Measurements from ENCODE around the gene ADCY10. TPM values are rescaled to one million over a fixed set of nuclear protein-coding genes. Genes with fewer than 3 reads are reported as not detected.
"Not testable (repeated sequence)": the region's sequence is repeated elsewhere in the genome, so short reads cannot be mapped to it uniquely, and the experiment has no call there.

ADCY10 gene
- total RNA-seq, 1 donor from 2014 or later: 0.27 TPM

GRCh38 chr1:167898578-167899222 is 15.2 kb downstream of the ADCY10 start:
- Mint-ChIP-seq H3K4me3 (ENCODE audit: unreplicated experiment) (no peak overlapping the region), H3K4me1 (ENCODE audit: low read depth, unreplicated experiment) (peaks cover 7% of the 10 kb centered on the region), H3K9me3 (ENCODE audit: unreplicated experiment) (no peaks in the 10 kb centered on the region), H3K27ac (ENCODE audit: unreplicated experiment) (no peak overlapping the region), H3K36me3 (ENCODE audit: low read depth, unreplicated experiment) (no peaks in the 10 kb centered on the region), H3K27me3 (ENCODE audit: low read depth, unreplicated experiment) (peaks cover 4% of the 10 kb centered on the region)
- Histone ChIP-seq H3K36me3 (ENCODE audit: insufficient read depth, low read length) (no peaks in the 10 kb centered on the region), H3K4me3 (ENCODE audit: insufficient read depth, low read depth, low read length) (no peak overlapping the region), H3K4me1 (ENCODE audit: insufficient read depth, low read length) (no peaks in the 10 kb centered on the region), H4K20me1 (ENCODE audit: insufficient read depth, low read length) (no peaks in the 10 kb centered on the region), H3K27me3 (ENCODE audit: insufficient read depth, low read length) (no peaks in the 10 kb centered on the region), H2AFZ (ENCODE audit: low read depth, low read length) (no peak overlapping the region), H3K9ac (ENCODE audit: low read length) (no peak overlapping the region), H3K4me2 (ENCODE audit: low read length) (no peak overlapping the region), H3K79me2 (ENCODE audit: insufficient read depth, low read length) (no peaks in the 10 kb centered on the region), H3K27ac (ENCODE audit: low read depth, low read length) (no peak overlapping the region), H3K9me3 (ENCODE audit: insufficient read depth, low read depth, low read length) (no peaks in the 10 kb centered on the region)
- no peak for DNase-seq (ENCODE audit: low read depth)
- TF ChIP-seq EZH2 (IDR thresholded peaks at IDR 0.05; ENCODE audit: insufficient read depth, low read length) (no peak), CTCF (IDR thresholded peaks at IDR 0.05; ENCODE audit: insufficient read depth, low read depth, low read length) (no peak)
- no peak for FAIRE-seq

DNA sequence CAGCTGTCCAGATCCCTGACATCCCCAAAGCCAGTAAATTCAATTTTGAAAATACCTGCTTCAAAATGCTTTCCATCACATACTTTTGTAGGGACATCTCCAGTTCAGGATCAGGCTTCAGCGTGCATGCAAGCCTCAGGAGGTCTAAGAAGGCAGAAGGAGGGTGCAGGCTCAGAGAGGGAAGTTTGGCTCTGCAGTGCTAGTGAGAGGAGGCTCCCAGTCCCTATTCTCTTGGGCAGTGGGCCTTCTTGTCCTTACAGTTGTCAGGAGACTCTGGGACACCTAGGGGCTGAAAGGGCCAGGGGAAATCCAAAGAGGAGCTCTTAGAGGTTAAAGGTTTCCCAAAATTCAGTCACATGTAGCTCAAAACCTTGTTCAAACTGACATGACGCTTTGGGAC is 20.1 kb downstream of the ADCY10 start:
- no peak for TF ChIP-seq EZH2 (IDR thresholded peaks at IDR 0.05; ENCODE audit: insufficient read depth, low read length)
- TF ChIP-seq CTCF (IDR thresholded peaks at IDR 0.05; ENCODE audit: insufficient read depth, low read depth, low read length): no peak
- no peak overlapping the region for H3K4me3 ChIP-seq (ENCODE audit: insufficient read depth, low read depth, low read length)
- H2AFZ ChIP-seq (ENCODE audit: low read depth, low read length): no peak overlapping the region
- no peaks in the 10 kb centered on the region for H3K79me2 ChIP-seq (ENCODE audit: insufficient read depth, low read length)
- Mint-ChIP-seq H3K9me3 (ENCODE audit: unreplicated experiment) (no peaks in the 10 kb centered on the region), H3K27me3 (ENCODE audit: low read depth, unreplicated experiment) (peaks cover 6% of the 10 kb centered on the region), H3K4me1 (ENCODE audit: low read depth, unreplicated experiment) (no peaks in the 10 kb centered on the region), H3K4me3 (ENCODE audit: unreplicated experiment) (no peak overlapping the region), H3K27ac (ENCODE audit: unreplicated experiment) (no peak overlapping the region), H3K36me3 (ENCODE audit: low read depth, unreplicated experiment) (no peaks in the 10 kb centered on the region)
- H4K20me1 ChIP-seq (ENCODE audit: insufficient read depth, low read length): no peaks in the 10 kb centered on the region
- H3K9ac ChIP-seq (ENCODE audit: low read length): no peak overlapping the region
- H3K27me3 ChIP-seq (ENCODE audit: insufficient read depth, low read length): no peaks in the 10 kb centered on the region
- FAIRE-seq (no peak), DNase-seq (ENCODE audit: low read depth) (no peak)
- no peaks in the 10 kb centered on the region for H3K36me3 ChIP-seq (ENCODE audit: insufficient read depth, low read length)
- no peak overlapping the region for H3K4me2 ChIP-seq (ENCODE audit: low read length)
- H3K4me1 ChIP-seq (ENCODE audit: insufficient read depth, low read length): no peaks in the 10 kb centered on the region
- no peak overlapping the region for H3K27ac ChIP-seq (ENCODE audit: low read depth, low read length)
- H3K9me3 ChIP-seq (ENCODE audit: insufficient read depth, low read depth, low read length): no peaks in the 10 kb centered on the region

GRCh38 chr1:167890400-167890799 is 23.5 kb downstream of the ADCY10 start:
- Histone ChIP-seq H3K4me3 (ENCODE audit: insufficient read depth, low read depth, low read length) (no peak overlapping the region), H3K36me3 (ENCODE audit: insufficient read depth, low read length) (no peaks in the 10 kb centered on the region), H3K79me2 (ENCODE audit: insufficient read depth, low read length) (no peaks in the 10 kb centered on the region), H3K27me3 (ENCODE audit: insufficient read depth, low read length) (no peaks in the 10 kb centered on the region), H3K9ac (ENCODE audit: low read length) (no peak overlapping the region), H3K4me1 (ENCODE audit: insufficient read depth, low read length) (no peaks in the 10 kb centered on the region), H3K27ac (ENCODE audit: low read depth, low read length) (no peak overlapping the region), H4K20me1 (ENCODE audit: insufficient read depth, low read length) (no peaks in the 10 kb centered on the region), H2AFZ (ENCODE audit: low read depth, low read length) (no peak overlapping the region), H3K4me2 (ENCODE audit: low read length) (no peak overlapping the region), H3K9me3 (ENCODE audit: insufficient read depth, low read depth, low read length) (no peaks in the 10 kb centered on the region)
- Mint-ChIP-seq H3K27me3 (ENCODE audit: low read depth, unreplicated experiment) (peaks cover 4% of the 10 kb centered on the region), H3K27ac (ENCODE audit: unreplicated experiment) (no peak overlapping the region), H3K9me3 (ENCODE audit: unreplicated experiment) (peaks cover 1% of the 10 kb centered on the region), H3K4me1 (ENCODE audit: low read depth, unreplicated experiment) (no peaks in the 10 kb centered on the region), H3K4me3 (ENCODE audit: unreplicated experiment) (no peak overlapping the region), H3K36me3 (ENCODE audit: low read depth, unreplicated experiment) (no peaks in the 10 kb centered on the region)
- no peak for TF ChIP-seq EZH2 (IDR thresholded peaks at IDR 0.05; ENCODE audit: insufficient read depth, low read length)
- no peak for TF ChIP-seq CTCF (IDR thresholded peaks at IDR 0.05; ENCODE audit: insufficient read depth, low read depth, low read length)
- FAIRE-seq (no peak), DNase-seq (ENCODE audit: low read depth) (no peak)

- H3K4me2 ChIP-seq (ENCODE audit: low read length); H3K36me3 Mint-ChIP-seq (ENCODE audit: low read depth, unreplicated experiment); H3K4me3 ChIP-seq (ENCODE audit: insufficient read depth, low read depth, low read length); H3K4me1 ChIP-seq (ENCODE audit: insufficient read depth, low read length); H3K27me3 ChIP-seq (ENCODE audit: insufficient read depth, low read length); FAIRE-seq; H4K20me1 ChIP-seq (ENCODE audit: insufficient read depth, low read length); H3K9me3 ChIP-seq (ENCODE audit: insufficient read depth, low read depth, low read length); DNase-seq (ENCODE audit: low read depth); H3K4me1 Mint-ChIP-seq (ENCODE audit: low read depth, unreplicated experiment); H3K79me2 ChIP-seq (ENCODE audit: insufficient read depth, low read length); H3K4me3 Mint-ChIP-seq (ENCODE audit: unreplicated experiment); H3K27me3 Mint-ChIP-seq (ENCODE audit: low read depth, unreplicated experiment); H3K27ac ChIP-seq (ENCODE audit: low read depth, low read length); H3K9me3 Mint-ChIP-seq (ENCODE audit: unreplicated experiment); H3K9ac ChIP-seq (ENCODE audit: low read length); H3K27ac Mint-ChIP-seq (ENCODE audit: unreplicated experiment); H3K36me3 ChIP-seq (ENCODE audit: insufficient read depth, low read length); H2AFZ ChIP-seq (ENCODE audit: low read depth, low read length): not testable (repeated sequence)
These were observed 26.7 kb downstream of the ADCY10 start for GRCh38 chr1:167887187-167887586.
